Duodenal mucosa (tissue), 2 donors: ENCODE measurements around the gene C6orf47.

Source experiments
- H3K27ac ChIP-seq: one replicate; pipeline ENCODE4 v1.7.0; 2013; ENCODE audit warnings: low read depth, low read length
- H3K27me3 ChIP-seq, 2 donors: one replicate each; pipeline ENCODE4 v1.7.0; 2013; ENCODE audit warnings: low read length in 2 of 2, control low read depth in 1 of 2; ENCODE audit not compliant: insufficient read depth in 2 of 2, control insufficient read depth in 1 of 2
- H3K36me3 ChIP-seq, 2 donors: one replicate each; pipeline ENCODE4 v1.7.0; 2013; ENCODE audit warnings: low read length in 2 of 2, control low read depth in 1 of 2; ENCODE audit not compliant: insufficient read depth in 2 of 2, control insufficient read depth in 1 of 2
- H3K4me1 ChIP-seq, 2 donors: one replicate each; pipeline ENCODE4 v1.7.0; 2013; ENCODE audit warnings: low read length in 2 of 2, control low read depth in 1 of 2; ENCODE audit not compliant: insufficient read depth in 2 of 2, control insufficient read depth in 1 of 2
- H3K4me3 ChIP-seq, 2 donors: one replicate each; pipeline ENCODE4 v1.7.0; 2013; ENCODE audit warnings: low read length in 2 of 2, low read depth in 1 of 2
- H3K9ac ChIP-seq, 2 donors: one replicate each; pipeline ENCODE4 v1.7.0; 2013; ENCODE audit warnings: low read length in 2 of 2, low read depth in 1 of 2
- H3K9me3 ChIP-seq, 2 donors: one replicate each; pipeline ENCODE4 v1.7.0; 2013; ENCODE audit warnings: low read length in 2 of 2, control low read depth in 1 of 2; ENCODE audit not compliant: control insufficient read depth in 1 of 2

The C6orf47 gene

DNA sequence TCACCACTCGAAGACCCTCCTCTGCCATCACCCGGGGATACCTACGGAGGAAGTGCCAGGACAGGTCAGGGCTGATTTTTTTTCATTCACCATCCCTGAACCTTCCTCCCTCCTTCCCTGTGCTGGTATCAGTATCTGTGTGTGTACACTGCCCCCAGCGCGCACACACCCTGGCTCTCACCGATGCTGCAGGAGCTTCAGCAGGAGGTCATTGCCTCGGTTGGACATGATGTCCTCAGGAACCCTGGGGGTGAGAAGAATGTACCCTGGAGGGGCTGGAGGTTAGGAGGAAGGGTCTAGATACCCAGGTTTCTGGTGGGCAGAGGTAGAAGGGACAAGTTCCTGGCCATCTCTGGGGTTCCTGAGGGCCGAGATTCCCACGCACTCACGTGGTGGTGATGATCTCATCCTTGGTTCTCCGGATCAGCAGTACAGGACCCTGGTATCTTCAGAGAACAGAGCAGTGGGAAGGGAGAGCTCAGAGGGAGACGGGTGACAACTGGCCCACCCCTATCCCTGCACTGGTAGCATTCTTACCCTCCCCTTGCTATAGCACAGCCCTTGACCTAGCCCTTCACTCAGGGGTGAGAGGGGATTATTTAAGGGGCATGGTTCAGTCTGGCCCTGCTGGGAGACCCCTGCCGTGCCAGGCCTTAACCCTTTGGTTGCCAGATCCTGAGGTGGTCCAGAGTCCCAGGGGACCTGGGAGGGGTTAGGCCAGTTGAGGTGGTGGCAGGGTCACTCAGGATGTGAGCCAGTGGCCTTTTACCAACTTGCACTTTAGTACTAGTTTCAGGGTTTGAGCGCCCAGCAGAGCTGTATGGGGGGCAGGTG, 27.5 kb upstream of the C6orf47 start:
- Histone ChIP-seq H3K27me3 (no peaks in the 10 kb centered on the region), H3K4me1 (peaks cover 16 to 26% of the 10 kb centered on the region in 2 donors), H3K36me3 (peaks cover 52 to 68% of the 10 kb centered on the region in 2 donors), H3K9me3 (no peaks in the 10 kb centered on the region), H3K27ac (no peak overlapping the region), H3K9ac (no peak overlapping the region), H3K4me3 (no peak overlapping the region)

DNA sequence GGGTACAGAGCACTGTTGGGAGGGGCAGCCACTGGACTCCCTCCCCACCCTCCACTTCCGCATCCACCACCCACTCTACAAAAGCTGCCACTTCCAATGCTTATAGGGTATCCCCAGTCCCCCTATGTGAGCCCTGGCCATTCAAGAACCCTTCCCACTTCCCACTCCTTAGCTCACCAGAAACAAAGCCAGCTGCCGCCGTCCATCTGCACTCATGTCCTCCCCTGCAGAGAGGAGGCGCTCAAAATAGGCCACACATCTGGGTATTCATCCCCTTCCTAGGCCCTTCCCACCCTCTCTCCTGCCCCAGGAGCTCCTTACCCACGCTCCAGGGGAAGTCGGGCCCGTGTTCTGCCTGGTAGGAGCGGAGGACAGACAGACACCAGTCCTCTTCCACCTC, 26.7 kb upstream of the C6orf47 start:
- no peak overlapping the region for H3K4me3 ChIP-seq
- peaks cover 46 to 62% of the 10 kb centered on the region in 2 donors for H3K36me3 ChIP-seq
- H3K4me1 ChIP-seq = peaks cover 16 to 26% of the 10 kb centered on the region in 2 donors
- no peaks in the 10 kb centered on the region for H3K9me3 ChIP-seq
- H3K27me3 ChIP-seq = no peaks in the 10 kb centered on the region
- H3K27ac ChIP-seq = no peak overlapping the region
- no peak overlapping the region for H3K9ac ChIP-seq

DNA sequence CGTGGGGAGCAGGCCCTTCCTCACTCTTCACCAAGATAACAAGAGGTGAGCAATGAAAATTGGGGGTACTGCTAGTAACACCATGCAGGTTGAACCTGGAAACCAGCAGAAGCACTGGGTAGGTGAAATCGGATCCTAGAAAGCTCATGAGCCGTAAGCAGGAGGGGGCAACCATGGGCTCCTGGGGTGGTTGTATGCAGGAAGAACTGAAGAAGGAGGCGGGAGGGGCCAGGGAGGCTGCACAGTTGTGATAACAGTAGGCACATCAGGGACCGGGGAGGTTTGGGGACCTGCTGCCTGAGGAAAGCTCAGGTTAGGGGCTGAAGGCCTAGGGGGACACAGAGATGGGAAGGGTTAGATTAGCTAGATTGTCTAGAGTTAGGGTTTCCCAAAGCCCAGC, 25.9 kb upstream of the C6orf47 start:
- Histone ChIP-seq H3K36me3 (peaks cover 41 to 54% of the 10 kb centered on the region in 2 donors), H3K9ac (no peak overlapping the region), H3K27ac (no peak overlapping the region), H3K27me3 (no peaks in the 10 kb centered on the region), H3K9me3 (no peaks in the 10 kb centered on the region), H3K4me1 (peaks cover 20 to 27% of the 10 kb centered on the region in 2 donors), H3K4me3 (no peak overlapping the region)

DNA sequence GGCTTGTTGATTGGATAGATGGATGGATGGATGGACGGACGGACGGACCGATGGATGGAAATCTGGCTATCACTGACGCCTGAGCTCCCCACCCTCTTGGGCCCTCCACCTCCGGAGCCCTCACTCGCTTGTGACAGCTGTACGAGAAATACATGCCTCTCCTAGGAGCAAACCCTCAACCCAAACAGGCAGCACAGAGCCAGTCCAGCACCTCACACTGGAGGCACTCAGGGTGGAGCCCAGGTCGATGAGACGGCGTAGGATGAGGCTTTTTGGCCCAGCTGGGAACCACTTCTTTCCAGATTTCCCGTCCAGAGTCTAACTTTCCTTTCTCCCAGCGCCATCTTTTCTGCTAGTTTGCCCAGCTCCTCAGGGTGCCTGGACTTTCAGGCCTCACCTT, 23.0 kb upstream of the C6orf47 start:
- Histone ChIP-seq H3K27ac (peak overlapping the region; percentile 65), H3K36me3 (peaks cover 22 to 34% of the 10 kb centered on the region in 2 donors), H3K27me3 (no peaks in the 10 kb centered on the region), H3K9me3 (no peaks in the 10 kb centered on the region), H3K4me3 (peak overlapping the region; percentile 47 to 59), H3K4me1 (peaks cover 11 to 16% of the 10 kb centered on the region in 2 donors), H3K9ac (peak overlapping the region; percentile 8 to 48)

DNA sequence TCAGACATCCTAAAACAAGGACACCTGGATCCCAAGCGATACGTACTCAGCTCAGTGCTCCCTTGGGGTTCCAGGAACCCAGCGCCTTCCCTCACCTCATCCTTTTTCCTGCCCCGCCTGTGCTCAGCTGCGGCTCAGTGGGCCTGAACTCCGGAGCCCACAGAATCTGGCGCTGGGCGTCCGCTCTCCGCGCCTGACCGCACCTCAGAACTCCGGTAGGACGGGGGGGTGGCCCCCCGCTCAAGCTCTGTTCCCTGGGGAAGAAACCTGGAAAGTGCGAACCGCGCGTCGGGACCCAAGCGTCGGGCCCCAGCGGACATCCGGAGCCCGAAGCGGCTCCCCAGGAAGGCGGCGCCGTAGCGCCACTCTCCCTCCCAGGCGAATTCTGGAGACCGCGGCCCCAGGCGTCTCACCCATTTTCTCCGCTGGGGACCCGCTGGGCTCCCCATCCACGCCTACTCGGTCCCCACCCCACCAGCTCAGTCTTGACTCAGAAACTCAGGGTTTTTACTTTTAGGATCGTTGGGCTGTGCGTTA, 20.6 kb upstream of the C6orf47 start:
- peak overlapping the region; percentile 66 to 75 for H3K4me3 ChIP-seq
- H3K27me3 ChIP-seq = no peaks in the 10 kb centered on the region
- H3K9ac ChIP-seq = peak overlapping the region; percentile 62 to 89
- H3K36me3 ChIP-seq = peaks cover 5 to 10% of the 10 kb centered on the region in 2 donors
- H3K27ac ChIP-seq = peak overlapping the region; percentile 63
- H3K4me1 ChIP-seq = peaks cover 11 to 16% of the 10 kb centered on the region in 2 donors
- H3K9me3 ChIP-seq = no peaks in the 10 kb centered on the region

DNA sequence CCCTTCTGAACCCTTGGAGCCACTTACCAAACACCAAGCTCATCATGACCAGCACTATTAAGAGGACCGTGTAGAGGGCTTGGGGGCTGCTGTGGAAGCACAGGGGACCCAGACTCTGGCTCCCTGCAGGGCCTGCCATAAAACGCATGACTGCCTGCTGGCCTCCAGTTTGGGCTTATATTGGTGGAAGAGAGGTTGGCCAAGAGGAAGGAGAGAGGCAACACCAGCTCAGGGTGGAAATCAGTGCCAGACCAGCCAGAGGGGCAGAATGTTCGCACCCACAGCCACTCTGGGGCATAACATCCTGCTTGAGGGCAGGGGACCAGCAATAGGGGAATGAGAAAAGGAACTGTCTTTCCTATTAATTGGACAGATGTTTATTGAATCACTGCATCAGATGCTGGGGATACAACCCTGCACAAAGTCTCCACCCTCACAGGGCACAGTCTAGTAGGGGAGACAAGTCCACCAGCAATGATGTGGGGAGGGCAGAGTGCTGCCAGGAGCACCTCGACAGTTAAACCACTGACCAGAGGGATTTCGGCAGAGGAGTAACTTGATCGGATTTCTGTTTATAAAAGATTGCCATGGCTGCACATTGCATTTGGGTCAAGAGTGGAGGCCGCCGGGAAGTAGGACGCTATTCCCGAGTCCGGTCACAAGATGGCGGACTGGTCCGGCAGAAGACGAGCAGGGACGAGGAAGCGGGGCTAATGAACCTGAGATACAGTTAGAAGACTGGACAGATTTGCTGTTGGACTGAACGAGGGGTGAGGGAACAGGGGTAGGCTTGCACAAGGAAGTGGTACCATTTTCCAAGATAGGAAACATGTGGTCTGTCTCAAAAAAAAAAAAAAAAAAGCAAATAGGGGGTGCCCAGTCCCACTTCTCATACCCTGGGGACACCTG, 19.9 kb upstream of the C6orf47 start, which contains the start of gene LY6G5C:
TSS of gene LY6G5C (minus strand) at position 842 of the 909 bp plus-strand sequence. CDS start at position 148, 694 bp downstream.
- Histone ChIP-seq H3K4me3 (peak within 1 kb of the TSS; percentile 66 to 75), H3K36me3 (peaks cover 3 to 6% of the 10 kb centered on the region in 2 donors), H3K27ac (peak within 1 kb of the TSS; percentile 63), H3K9ac (peak within 1 kb of the TSS; percentile 62 to 89), H3K4me1 (peaks cover 11 to 16% of the 10 kb centered on the region in 2 donors), H3K9me3 (no peaks in the 10 kb centered on the region), H3K27me3 (no peaks in the 10 kb centered on the region)

DNA sequence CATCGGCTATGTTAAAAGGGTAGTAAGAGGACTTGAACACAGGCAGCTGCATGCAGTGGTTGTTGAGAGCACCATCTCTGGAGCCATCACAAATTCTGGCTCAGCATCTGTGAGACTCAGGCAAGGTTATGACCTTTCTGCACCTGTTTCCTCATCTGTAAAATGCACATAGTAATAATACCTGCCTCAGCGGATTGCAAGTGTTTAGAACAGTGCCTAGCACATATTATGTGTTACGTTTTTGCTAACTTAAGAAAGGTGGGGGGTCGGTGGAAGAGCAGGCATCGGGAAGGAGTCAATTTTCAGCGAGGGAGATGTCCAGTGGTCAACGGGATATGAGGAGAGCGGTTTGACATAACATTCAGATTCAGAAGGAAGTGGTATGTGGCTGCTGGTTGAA, 17.4 kb upstream of the C6orf47 start:
- peaks cover 10 to 11% of the 10 kb centered on the region in 2 donors for H3K4me1 ChIP-seq
- H3K9ac ChIP-seq = no peak overlapping the region
- H3K4me3 ChIP-seq = no peak overlapping the region
- H3K9me3 ChIP-seq = no peaks in the 10 kb centered on the region
- H3K27me3 ChIP-seq = no peaks in the 10 kb centered on the region
- H3K27ac ChIP-seq = no peak overlapping the region
- H3K36me3 ChIP-seq = peaks cover 3 to 11% of the 10 kb centered on the region in 2 donors

DNA sequence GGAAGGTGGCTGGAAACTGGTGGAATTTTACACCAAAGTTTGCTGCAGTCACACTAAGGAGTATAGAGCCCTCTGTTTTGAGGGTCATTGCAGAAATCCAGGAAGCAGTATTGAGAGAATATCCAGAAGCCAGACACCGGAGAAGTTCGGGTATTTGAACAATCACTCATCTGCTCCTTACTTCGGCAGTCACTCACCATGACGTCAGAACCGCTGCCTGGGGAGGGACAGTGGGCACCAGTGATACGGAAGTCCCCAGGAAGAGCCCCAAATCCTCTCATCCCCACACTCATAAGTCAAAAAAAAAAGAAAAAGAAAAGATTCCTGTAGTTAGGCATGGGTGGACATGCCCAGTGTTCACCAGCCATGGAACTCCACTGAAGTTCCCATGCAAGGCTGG, 16.3 kb upstream of the C6orf47 start:
- no peaks in the 10 kb centered on the region for H3K27me3 ChIP-seq
- no peak overlapping the region for H3K27ac ChIP-seq
- peaks cover 10 to 11% of the 10 kb centered on the region in 2 donors for H3K4me1 ChIP-seq
- H3K9me3 ChIP-seq = no peaks in the 10 kb centered on the region
- H3K4me3 ChIP-seq = no peak overlapping the region
- H3K9ac ChIP-seq = no peak overlapping the region
- peaks cover 7 to 19% of the 10 kb centered on the region in 2 donors for H3K36me3 ChIP-seq

DNA sequence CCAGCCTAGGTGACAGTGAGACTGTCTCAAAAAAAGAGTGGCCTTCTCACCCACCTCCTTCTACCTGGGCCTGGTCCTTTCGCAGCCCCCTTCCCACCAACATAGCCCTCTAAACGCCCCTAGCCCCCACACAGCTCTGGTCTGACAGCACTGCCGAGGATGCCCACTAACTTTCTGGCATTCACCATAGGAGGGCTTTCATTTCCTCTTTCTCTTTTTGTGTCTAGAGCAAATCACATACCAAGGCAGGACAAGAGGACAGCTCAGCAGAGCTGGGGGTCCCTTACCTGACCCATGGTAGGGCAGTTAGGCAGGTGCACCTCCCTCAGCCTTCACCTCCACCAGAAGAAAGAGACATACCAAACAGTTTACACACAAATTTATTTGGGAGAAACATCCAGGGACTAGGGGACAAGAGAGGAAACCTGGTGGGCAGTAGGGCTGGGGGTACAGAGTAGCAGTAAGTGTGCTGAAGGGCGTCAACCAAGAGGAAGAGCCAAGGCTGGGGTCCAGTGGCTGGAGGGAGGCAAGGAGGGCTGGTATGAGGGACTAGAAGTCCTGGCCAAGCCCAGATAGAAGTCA, 15.8 kb upstream of the C6orf47 start:
- Histone ChIP-seq H3K4me3 (no peak overlapping the region), H3K9ac (no peak overlapping the region), H3K4me1 (peaks cover 6 to 7% of the 10 kb centered on the region in 2 donors), H3K27me3 (no peaks in the 10 kb centered on the region), H3K36me3 (peaks cover 12 to 24% of the 10 kb centered on the region in 2 donors), H3K9me3 (no peaks in the 10 kb centered on the region), H3K27ac (no peak overlapping the region)
